Stimulated activated CD8-positive, alpha-beta memory T cell treated with anti-CD3 and anti-CD28 coated beads, Interleukin-7, amount 100 ng/mL, for 1 hour (primary cell): Measurements from ENCODE around the gene DNAH10.

Experiments used
- DNase-seq, 2 donors: peaks; one replicate each; pipeline ENCODE4 v3.0.0-alpha.2; 2020; ENCODE audit warnings: low read depth in 2 of 2

Gene DNAH10

DNA sequence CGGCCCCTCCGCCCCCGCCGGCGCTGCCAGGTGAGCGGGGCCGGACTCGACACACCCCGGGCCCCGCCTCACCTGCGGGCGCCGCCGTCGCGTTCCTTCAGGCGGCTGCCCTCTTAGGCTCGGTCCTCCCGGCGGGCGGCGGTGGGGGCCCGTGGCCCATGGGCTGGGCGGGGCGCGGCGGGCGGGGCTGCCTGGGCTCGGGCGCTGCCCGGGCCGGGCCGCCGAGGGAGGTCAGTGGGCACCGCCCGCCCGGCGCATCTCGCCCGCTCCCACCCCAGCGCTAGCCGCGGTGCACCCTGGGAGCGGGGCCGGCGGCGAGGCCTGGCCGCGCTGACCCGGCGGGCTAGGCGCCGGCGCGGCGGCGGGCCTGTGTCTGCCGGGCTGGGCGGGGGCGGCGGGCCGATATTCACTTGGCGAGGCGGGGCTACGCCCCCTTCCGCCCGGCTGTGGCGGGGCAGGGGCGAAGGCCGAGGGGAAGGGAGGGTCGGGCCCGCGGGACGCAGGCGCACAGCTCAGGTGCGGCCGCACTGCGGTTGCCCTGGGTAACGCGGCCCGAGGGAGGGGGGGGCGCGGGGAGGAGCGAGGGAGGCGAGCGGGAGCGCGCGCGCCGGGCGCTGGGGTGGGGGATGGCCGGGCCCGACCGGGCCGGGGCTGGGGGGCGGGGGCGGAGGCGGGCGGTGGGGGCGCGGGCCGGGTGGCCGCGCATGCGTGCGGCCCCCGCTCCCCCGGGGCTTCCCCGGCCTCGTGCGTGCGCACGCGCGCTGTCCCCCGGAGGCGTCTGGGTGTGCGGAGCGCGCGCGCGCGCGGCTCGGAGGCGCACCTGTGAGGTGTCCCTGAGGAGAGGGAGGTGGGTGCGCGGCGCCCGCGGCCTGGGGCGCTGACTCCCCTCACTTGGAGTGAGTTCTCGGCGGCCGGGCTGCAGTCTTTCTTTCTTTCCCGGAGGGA is 210.6 kb downstream of the DNAH10 start, which contains the start of the genes CCDC92 and ZNF664:
Gene CCDC92 (minus strand): TSS at position 375 of the 945 bp plus-strand sequence. CDS start 28,526 bp downstream, outside the sequence.
Gene ZNF664 (plus strand): TSS at position 759 of the 945 bp plus-strand sequence. CDS start 38,930 bp downstream, outside the sequence.
- peak; percentile 90 to 92 for DNase-seq

DNA sequence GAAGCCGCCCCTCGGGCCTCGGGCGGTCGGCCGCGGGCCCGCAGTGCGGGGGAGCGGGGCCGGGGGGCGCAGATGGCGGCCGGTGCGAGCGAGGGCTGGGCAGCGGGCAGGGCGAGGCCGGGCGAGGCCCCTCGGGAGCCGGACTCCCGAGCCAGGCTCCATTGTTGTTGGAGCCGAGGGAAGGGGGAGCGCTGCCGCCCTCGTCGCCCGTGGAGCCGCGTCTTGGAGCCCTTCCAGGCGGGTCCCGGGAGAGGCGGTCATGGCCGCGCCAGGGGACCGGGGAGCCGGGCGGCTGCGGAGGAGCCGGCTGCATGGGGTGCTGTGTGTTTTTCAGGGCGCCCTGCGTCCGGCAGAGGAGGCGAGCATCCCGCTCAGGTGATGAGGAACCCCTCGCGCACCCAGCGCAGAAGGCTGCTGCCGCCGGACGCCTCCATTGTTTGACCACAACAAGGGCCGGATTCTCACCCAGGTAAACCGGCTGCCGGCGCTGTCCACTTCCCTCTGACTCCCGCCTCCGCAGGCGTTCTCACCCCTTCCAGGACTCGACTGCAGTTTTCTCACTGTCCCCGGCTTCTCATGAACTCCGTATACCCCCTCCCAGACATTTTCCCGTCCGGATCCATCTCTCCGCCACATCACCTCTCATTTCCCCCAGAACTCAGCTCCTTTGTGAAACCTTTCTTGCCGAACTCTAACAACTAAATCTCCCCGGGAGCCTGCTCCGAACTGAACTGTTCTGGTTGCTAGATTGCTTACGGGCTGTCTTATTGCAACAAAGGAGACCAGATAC is 211.6 kb downstream of the DNAH10 start:
- no peak for DNase-seq

DNA sequence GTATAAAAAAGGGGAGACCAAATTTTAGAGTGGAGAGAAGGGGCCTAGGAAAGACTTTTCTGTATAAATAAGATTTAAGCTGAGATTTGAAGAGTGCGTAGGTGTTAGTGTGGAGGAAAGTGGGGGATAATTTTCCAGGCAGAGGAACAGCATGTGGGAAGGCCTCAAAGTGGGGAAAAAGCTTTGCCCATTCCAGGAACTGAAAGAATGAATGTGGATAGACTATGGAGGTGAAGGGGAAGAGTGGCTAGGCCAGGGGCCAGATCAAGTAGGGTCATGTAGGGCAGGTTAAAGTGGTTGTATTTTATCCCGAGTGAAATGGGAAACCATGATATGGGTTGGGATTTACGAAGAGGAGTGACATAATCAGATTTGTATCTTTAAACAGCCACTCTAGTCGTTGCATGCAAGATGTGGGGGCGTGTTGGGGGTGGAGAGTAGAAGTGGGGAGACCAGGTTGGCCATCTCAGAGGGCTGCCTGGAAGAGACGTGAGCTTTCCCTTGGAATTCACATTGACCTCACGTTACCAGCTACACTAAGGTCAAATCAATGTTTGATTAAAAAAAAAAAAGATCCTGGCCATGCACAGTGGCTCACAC is 214.2 kb downstream of the DNAH10 start:
- no peak for DNase-seq

DNA sequence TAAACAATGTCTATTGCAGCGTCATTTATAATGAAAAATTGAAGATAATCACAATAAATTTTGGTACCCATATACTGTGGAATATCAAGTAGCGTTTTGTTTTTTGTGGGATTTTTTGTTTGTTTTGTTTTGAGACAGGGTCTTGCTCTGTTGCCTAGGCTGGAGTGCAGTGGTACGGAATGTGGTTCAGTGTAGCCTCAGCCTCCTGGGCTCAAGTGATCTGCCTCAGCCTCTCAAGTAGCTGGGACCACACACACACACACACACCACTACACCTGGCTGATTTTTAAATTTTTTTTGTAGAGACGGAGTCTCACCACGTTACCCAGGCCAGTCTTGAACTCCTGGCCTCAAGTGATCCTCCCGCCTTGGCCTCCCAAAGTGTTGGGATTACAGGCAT is 217.5 kb downstream of the DNAH10 start:
- DNase-seq, result no peak

DNA sequence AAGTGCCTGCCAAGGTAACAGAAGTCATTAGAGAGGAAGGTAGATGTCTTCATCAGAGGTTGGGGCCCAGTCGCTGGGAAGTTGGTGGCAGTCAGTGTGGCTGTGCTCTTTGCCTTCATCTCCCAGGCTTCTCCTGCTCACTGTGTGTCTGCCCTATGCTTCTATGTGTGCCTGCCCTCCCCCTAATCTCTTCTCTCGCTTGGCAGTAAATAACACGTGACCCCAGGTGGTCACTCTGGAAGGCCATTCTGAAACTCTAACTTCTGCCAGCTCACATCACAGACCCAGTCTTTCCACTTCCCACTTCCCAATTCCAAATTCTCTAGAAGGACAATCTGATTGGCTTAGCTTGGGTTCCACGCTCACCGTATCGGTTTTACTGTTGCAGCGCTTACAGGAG is 220.2 kb downstream of the DNAH10 start:
- no peak for DNase-seq

DNA sequence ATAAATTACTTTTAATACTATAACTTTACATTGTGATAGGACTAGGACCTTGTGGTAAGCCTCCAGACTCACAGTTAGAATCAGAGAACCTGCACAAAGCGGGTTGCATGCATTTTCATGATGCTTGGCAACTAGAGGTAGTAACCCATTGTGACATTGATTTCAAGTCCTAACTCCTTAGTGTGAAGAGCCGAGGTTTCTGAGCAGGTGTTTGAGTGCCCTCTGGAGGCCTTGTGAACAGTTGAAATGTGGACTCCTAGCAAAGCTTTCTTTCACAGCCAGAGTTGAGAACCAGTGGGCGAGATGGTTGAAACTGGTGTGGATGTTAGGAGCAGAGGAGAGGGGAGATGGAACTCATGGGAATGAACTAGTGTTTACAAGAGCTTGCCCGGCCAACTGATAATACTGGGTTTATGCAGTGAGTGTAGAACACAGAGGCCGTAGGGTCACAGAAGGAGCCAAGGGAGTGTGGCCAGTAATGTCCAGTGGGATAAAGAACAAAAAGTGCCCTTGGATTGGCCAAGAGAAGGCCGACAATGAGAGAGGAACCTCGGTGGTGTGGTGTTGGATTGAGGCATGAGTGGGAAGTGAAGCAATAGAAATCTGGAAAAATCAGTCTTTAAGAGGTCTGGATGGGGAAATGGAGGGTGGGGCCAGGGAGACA is 221.9 kb downstream of the DNAH10 start:
- peak in 1 of 2 donors; percentile 16 for DNase-seq

DNA sequence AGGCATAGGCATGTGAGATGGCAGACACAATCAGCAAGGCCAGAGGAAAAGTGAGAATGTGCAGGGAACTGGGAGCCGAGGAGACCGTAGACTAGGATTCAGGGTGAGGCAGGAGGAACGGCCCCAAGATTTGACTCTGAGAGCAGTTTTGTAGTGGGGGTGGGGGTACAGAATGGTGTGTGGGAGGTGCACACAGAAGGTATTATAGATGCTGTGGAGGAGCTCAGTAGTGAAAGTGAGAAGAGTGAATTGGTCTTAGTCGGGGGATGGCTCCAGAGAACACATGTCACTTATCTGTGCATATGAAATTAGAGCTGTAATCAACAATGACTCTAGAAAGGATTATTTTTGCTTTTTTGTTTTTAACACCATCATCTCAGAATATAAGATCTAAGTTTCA is 222.8 kb downstream of the DNAH10 start:
- no peak for DNase-seq
